ELR (cell line): ENCODE measurements around the gene NOS1AP.

ENCODE experiments used
- DNase-seq: peaks from one replicate; pipeline ENCODE4 v3.0.0-alpha.2; 2015; ENCODE audit warnings: low read depth

Gene NOS1AP

DNA sequence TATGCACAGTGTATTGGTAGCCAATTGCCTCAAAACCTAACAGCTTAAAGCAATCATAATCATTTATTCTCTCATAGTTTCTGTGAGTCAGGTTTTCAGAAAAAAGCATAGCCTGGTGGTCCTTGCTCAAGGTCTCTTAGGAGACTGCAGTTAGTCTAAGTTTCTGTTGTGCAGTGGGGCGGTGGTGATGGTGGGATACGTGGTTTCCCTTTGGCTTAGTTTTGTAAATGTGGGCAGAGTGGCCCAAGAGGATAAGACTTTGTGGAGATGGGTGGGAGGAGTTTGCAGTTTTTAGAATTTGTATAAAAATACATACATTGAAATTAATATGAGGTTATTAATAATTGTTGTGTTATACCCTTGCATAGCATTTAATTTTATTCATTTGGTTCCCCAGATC, 68.6 kb downstream of the NOS1AP start:
- no peak for DNase-seq

DNA sequence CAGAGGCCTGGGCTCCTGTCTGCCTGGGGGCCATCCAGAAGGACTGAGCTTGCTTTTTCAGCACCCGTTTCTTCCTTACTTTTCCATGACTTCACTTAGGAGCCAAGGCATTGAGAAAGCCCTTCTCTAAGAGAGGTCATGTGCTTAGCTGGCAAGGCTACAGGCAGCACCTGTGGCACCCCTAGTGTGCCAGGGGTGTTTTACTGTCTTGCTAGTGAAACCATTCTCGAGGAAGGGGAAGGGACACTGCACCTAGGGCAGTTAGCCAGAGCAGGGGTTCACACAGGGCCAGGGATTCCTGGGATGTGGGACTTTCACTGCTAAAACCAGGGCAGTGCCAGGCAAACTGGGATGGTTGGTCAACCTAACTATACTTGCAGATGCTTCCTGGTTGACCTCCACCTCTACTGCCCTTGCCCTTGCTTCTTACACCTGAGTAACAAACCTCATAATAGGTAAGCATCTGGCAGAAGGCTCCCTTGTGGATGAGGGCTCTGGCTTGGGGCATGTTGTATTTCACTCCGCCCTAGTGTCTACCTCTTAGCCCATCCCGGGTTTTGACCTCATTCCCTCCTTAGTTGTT, 69.2 kb downstream of the NOS1AP start:
- DNase-seq, result no peak

DNA sequence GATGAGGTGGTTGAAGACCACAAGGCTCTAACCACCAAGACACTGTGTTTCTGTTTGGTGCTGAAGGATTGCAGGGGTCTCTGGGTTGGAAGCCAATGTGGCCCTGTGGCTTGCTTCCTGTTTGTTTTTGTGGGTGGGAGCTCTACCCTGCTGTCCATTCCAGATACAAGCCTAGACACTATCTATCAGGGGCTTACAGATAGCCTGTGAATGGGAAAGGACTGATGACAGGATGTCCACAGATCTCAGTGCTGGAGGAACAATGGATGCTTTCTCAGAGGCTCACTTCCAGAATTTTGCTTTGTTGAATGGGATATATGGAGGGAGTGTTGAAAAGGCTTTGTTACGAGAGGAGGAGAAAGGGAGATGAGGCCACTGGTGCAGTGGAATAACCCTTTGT, 69.7 kb downstream of the NOS1AP start:
- DNase-seq, result no peak

DNA sequence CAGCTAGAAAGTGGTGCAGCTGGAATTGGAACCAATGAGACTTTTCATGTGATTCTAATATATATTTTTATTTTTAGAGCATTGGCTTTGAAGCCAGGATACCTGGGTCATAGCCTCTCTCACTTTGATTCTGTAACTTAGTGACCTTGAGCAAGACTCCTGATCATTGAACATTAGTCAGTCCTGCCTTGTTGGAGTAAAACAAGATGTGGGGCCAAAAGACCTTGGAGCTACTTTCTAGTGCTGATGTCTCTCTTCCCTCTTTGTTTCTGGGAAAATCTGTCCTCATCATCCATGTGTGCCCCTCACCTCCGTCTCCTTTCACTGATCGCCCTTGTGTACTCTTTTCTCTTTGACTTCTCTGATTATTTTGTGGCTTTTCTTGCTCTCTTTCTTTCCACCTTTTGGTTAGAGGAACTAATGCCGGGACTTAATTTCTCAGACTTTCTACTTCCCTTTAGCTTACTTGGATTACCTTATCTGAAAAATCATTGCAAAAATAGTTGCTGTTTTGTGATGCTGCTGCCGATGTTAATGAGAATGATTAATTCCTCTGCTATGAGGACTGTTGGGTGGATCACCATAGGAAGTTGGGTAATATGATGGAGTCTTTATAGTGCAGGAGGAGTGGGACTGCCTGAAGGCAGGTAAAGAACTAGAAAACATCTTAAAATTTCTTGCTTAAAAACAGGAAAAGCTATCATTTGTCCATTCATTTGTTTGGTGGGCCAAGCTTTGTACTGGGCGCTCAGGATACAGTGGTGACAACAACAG, 72.0 kb downstream of the NOS1AP start:
- DNase-seq, result peak; percentile 87

DNA sequence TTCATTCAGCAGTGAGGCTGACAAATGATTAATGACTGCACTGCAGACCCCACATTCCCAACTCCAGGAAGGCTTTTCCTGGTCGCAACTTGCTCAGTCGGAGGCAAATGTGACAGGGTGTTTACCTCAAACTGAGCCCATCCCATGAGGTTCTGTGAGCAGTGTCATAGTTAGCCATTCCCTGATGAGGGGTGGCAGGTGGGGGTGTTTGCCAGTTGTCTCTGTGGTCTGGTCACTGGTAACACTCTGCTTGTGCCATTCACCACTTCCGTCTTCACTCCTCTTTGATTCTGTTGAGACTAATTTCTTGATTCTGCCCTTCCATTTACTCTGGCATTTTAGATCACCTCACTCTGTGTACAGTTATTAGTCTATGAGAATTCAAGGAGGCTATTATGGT, 73.5 kb downstream of the NOS1AP start:
- no peak for DNase-seq

DNA sequence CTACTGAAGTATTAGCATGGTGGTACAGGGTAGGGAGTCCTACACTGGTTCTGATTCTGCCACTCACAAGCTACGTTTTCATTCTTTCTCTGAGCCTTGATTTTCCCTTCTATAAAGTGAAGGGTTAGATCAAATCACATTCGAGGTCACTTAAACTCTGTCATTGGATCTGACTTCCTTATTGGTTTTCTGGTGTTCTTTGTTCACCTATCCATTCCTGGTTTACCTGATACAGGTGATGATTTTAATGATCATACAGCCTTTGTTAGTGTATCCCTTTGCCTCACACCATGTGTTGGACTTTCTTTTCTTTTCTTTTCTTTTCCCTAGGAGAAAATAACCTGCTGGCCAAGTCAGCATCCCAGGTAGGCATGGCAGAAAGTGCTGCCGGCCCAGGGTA, 74.8 kb downstream of the NOS1AP start:
- DNase-seq, result no peak

GRCh38 chr1:162144853-162145252, 75.4 kb downstream of the NOS1AP start:
- no peak for DNase-seq

DNA sequence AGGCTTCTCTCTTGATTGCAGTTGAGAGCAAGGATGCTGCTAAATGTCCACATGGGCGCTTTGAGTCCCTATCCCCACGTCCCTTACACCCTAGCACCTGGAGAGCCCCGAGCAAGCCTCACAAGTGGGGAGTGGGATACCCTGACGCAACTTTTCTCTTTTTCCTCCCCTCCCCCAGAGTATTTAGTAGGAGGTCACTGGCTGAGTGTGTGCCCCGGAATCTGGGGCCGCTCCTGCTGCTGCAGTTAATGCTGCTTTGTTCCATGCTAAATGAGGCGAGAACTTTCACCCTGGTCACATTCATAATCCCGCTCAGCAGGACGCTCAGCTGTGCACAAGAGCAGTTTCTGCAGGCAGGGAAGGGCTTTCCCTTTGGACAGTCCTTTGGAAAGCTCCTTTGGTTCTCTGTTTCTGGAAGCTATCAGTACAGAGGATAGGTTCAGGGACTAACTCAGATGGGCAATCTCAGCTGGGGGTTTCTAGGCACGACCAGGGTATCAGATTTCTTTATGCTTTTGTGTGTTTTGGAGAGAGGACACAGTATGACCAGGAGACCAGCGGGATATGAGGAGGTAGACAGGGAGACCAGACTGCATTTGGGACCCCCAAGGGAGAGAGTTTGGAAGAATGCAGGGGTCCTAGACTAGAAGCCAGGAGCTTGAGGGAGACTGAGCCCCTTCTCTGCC, 75.9 kb downstream of the NOS1AP start:
- no peak for DNase-seq

DNA sequence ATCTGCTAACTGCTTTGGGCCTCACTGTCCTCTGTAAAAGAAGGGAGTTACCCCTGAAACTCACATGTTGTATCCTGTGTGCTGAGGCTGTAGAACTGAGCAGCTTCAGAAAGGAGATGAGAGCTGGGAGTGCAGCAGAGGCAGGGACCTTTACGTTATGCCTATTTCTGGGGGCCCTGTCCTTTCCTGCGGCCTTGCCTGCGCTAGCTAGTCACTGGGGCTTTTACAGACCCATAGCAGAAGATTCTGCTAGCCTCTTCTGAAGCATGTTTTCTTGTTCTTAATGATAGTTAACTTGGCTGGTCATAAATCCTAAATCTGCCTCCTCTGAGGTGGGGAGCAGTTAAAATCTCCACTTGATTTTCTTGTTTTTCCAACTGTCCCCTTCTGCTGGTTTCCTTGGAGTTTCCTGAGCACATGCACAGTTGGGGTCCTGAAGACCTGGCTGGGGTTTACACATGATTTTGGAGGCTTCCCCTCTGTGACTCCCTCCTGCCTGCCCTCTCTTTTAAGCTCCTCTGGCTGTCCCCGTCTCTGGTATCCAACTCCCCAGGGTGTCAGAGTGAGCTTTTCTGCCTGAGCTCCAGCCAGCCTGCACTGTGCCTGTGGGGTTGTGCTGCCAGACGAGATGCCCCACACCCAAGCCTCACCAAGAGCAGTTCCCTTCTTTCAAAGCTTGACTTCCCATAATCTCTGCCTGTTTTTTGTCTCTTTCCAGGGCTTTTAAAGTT, 76.6 kb downstream of the NOS1AP start:
- DNase-seq, result no peak

- no peak for DNase-seq
Observed at GRCh38 chr1:162147760-162148159, 78.3 kb downstream of the NOS1AP start.

- DNase-seq, result no peak
Observed at GRCh38 chr1:162150112-162150511, 80.6 kb downstream of the NOS1AP start.

DNA sequence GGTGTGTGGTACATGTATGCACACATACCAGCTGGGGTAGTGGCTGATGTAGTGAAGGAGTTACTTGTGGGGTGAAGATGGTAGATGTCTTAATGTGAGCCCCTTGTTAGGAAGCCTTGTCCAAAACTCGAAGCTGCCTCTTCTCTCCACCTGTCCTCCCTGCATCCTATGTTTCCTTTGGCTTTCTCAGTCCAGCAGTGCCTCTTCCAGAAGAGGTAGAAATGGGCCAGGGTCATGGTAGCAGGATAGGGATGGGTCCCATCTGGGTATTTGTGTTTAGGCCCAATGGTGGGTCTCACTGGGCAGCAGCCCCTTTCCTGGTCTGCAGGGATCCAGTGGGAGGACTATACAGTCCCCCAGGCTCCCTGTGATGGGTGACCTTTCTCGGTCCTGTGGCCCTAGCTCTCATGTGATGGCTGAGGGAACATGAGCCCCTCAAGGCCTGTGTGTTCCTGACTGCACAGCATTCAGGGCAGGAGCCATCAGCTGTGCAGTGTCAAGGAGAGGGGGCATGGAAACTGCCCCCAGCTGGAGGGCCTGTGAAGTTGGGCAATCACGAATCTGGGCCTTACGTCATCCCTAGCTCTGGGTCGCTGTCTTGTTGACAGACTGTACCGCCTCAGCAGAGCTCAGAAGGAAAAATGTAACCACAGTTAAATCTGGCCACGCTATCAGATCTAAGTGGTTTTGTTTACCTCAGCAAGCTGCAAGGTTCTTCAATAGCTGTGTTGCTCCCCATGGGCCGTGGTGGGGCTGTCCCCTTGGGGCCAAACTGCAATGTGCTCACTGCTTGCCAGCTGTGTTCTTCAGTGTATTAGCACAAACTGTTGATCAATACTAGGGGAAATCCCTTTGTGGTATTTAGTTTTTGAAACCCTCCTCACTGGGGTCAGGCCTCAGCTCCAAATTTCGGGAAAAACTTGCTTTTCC, 82.7 kb downstream of the NOS1AP start:
- DNase-seq, result no peak

DNA sequence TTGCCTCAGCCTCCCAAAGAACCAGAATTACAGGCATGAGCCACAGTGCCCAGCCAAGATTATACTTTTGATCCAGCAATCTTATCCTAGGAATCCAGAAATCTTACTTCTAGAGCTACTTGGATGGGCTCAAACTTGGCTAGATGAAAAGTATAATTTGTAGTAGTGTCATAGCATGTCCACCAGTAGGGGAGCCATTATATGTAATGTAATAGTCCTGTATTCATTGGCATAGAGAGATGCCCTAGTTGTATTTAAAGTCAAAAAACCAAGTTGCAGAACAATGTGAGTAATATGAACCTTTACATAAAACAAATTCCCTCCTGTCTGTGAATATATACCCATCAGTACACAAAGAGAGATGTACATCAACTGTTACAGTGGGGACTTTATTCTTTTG, 83.9 kb downstream of the NOS1AP start:
- no peak for DNase-seq

DNA sequence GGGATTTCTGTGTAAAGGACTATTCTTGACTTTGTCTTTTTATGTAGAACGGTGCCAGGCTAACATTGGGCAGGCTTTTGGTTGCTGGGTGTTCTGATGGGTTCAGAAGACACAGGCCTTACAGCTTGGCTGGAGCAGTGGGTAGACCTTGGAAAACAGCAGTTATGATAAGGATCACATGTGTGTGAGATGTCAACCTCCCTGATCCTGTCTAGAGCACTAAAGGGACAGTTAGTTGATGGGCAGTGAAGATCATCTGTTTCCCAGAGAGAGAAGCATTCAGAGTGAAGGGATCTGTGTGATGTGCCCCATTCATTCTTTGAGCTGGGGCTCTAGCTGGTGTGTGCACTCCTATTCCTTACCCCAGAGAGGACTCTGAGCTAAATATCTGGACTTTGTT, 88.0 kb downstream of the NOS1AP start:
- no peak for DNase-seq

- no peak for DNase-seq
Observed at GRCh38 chr1:162158624-162159271, 89.3 kb downstream of the NOS1AP start.

GRCh38 chr1:162159515-162159914, 90.0 kb downstream of the NOS1AP start:
- DNase-seq, result no peak

DNA sequence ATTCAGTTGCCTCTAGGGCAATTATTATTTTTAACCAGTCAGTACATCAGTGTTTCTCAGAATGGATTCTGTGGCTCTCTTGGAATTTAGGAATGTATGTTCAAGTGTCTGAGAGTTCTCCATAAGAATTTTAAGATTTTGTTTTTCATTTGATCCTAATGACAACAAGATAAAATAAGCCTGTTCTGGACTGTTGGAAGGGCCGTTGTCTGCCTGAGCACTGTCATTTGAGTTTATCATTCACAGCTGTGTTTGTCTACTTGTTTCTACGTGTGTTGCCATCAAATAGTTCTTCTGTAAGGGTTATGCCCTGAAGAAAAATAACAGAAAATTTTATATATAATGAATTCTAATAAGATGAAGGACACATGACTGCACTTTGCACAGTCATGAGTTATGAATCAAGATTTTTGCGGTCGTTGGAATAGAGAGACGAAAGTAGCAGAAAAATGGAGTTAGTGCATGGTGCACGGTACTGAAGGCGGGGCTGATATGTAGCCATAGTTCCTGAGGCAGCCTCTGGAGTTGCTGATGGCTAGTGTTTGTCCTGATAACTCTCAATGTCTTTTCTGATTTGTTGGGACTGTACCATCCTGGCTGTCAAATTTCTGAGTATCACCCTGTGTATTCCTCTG, 92.5 kb downstream of the NOS1AP start:
- peak; percentile 26 for DNase-seq

GRCh38 chr1:162165528-162165927, 96.0 kb downstream of the NOS1AP start:
- DNase-seq, result no peak

GRCh38 chr1:162166917-162167615, 97.6 kb downstream of the NOS1AP start:
- DNase-seq, result no peak

GRCh38 chr1:162168261-162168660, 98.8 kb downstream of the NOS1AP start:
- no peak for DNase-seq
